H1 (cell line): Measurements from ENCODE around the gene RIMS1. TPM values are rescaled to one million over a fixed set of nuclear protein-coding genes. Genes with fewer than 3 reads are reported as not detected.

ENCODE experiments used
- SAP30 ChIP-seq: fragments of 300-600 bp; sonication (generic); IDR thresholded peaks from 2 replicates; pipeline ENCODE4 v1.7.1; 2012; ENCODE audit warnings: low read length, moderate library complexity, mild to moderate bottlenecking, inconsistent platforms; ENCODE audit not compliant: insufficient read depth, insufficient replicate concordance
- polyA plus RNA-seq, 7 experiments: library from polyadenylated mRNA; depleted of rRNA in 3 of 7; stranded (reverse) in 5 of 7; unstranded in 2 of 7; fragments of >200 nt in 5 of 7; fragments of 200-250 nt in 2 of 7; gene quantifications; 1 replicate in 5 of 7; 2 replicates in 1 of 7; 4 replicates in 1 of 7; pipeline versions ENCODE4 v1.2.1 to v1.2.3, GENCODE V29; 2011 to 2013; ENCODE audit warnings: missing spikeins in 2 of 7, mixed read lengths in 2 of 7
- total RNA-seq: library from RNA; stranded (reverse); fragmentation: NEBNext Ultra II Directional; extraction: Animal tissue kit (Norgen Biotek cat#: 25700); gene quantifications from 2 replicates; pipeline ENCODE4 v1.2.1, GENCODE V29; 2021

RIMS1 gene
- total and polyA plus RNA-seq, 2 of the 8 experiments (the other 6 are each of a cell fraction or from before 2014, with no cell fraction given), result 0.63 to 2.3 TPM

DNA sequence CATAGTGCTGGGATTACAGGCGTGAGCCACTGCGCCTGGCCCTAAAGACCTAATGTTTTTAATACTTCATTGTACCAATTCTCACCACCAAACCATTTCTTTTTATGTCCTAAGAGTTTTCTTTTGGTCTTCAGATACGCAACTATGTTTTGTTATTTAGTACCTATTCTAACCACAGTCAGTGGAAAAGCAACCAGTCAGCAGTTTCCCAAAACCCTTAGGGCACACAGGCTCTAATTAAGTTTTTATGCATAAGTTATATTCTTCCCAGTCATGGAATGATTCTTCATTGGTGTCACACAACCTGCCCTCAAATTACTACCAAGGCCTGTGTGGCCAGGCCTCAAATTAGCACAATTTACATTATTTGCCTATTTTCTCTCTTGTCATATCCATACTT, 487.8 kb downstream of the RIMS1 start (continued):
- TF ChIP-seq SAP30, result no peak
